Measurements from ENCODE around the gene TTC6.
"Not testable (repeated sequence)": the region's sequence is repeated elsewhere in the genome, so short reads cannot be mapped to it uniquely, and the experiment has no call there.

Gene TTC6, protein sequence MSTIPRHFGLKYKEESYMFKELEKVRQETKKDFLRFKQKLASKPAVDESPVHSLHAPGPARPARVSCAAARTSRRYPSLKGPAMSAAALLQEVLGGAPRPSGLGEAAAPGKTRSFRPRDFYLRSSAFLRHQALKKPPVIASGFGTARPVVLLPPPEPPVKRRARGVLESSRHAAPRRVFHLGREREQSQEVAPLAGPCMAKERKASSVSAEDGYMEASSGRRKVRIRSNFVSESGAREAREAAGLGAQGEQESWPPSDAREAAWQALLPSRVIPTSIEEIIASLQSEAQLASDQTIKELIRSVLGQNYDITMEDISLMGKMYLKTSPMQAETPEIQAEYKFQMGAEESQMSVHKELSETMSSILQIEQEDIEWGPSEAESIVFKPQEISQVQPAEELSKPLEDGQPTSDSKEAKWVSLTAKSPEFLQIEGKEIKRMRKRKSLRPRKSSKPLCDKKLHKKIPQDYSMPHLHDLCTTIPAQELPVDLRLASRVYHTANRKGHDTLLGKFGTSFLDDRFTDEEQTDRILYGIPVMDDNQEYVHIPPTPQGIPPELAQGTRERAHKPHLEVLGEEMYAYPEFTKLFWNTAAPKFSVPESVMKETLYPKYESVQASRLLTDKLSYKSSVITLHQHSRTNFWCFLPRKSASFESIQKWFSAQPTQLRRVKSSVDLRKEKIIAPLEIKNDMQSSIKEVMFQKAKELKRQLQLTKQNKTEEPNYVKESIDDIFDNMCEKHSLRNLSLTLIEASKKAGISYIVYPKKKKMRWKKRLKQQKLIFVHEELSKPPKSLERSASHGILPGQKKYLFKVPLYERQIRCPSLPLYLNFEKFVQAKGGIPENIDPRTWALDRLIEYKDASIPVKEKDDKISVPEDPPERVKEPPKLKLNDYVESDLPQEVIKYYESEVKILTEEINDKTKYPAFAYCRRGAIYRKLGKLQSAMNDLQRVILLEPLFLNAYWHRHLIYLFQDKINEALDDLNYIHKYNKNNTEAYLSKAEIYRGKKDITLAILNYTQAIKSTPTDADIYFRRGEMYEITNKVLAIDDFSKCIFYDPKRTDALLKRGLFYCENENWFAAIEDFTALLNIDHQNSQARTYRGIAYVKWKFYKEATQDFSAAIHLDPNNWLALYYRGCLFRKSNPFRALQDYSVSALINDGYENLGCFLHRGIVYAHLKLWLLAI (N-terminal part only)

DNA sequence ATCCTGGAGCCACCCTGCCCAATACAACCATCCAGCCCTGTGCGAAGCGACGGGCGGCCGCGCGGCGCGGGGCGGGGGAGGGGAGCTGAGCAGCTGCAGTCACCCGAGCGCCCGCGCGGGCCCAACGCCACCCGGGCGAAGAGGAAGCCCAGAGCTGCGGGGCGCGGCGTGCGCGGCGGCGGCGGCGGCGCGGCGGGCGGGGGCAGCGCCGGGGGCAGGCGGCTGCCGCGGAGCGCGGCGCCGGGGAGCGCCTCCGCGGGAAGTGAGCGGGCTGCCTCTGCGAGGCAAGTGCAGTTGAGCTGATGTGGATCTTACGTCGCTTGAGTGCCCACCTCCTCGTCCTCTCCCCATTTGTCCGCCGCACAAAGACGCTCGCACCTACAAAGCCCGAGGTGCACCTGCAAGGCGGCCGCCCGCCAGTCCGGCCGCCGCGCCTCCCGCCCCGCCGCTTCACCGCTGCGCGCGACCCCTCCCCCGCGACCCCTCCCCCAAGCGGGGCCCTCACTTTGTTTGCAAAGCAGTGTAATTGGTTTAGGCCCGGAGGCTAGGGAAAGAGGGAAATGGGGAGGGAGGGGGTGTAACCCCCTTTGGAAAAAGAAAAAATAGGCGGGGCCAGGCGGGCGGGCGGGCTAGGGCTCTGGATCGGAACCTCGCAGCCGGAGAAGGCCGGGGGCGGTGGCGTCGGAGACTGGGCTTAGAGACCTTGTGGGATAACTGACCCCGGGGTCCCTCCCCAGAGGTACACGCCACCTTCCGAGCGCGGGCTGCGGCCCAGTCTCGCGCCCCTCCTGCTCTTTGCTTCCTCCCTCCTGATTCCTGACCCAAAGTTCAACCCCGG, at the start of gene TTC6, which contains the start of gene FOXA1:
Gene TTC6, plus strand, starts transcription at position 659 of the 838 bp plus-strand sequence. CDS start 26,436 bp downstream, outside the sequence.
Gene FOXA1, minus strand, starts transcription at position 279 of the 838 bp plus-strand sequence. Its CDS starts 277 bp downstream, at position 2.
- no peak for DNase-seq

DNA sequence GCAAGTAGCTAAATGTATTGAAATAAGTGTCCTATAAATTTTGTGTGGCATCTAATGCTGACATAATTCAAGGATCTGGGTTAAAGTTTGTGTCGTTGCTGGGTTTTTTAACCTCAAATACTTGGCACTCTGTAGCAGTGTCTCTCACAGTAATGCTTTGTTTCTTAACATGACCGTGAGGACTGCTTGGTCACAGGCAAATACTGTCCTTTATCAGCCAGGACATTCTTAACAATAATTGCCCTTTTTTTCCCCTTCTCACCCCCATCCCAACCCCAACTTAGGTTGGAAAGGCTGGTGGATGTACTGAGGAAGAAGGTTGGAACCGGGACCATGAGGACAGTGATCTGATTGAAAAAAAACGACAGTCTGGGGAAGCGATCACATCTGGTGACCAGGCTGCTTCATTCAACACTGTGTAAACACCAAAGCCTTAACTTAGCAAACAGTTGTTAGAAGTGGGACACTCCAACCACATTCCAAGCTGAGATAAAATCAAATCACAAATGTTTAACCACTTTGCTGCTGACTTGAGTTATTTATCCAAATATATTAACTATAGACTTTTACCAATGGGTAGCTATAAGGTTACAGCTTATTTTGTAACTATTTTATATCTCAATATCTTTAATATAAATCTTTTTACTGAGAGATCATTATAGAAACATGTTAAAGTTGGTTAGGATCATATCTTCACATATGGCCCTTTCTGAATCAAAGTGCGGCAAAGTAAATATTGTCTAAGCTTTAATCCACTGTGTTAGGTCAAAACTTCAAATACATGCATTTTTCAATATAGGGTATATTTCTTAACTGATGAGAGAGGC, 48.6 kb upstream of the TTC6 start:
- no peak for DNase-seq

DNA sequence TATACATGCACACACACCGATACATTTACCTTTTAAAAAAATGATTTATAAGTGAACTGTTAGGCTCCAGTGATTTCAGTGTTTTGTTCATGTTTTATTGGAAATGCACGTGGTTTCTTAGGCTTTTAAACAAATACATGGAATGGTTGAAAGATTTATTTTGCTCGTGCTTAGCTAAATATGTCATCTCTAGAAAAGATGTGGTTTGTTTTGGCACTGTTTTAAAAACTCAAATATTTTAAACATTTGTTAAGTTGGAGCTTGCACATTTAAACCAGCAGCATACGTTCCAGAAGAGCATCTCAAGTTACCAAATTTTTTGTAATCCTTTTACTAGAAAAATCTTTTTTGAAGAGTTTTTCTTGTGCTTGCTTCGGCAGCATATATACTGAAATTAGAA, 44.9 kb upstream of the TTC6 start:
- no peak for DNase-seq

DNA sequence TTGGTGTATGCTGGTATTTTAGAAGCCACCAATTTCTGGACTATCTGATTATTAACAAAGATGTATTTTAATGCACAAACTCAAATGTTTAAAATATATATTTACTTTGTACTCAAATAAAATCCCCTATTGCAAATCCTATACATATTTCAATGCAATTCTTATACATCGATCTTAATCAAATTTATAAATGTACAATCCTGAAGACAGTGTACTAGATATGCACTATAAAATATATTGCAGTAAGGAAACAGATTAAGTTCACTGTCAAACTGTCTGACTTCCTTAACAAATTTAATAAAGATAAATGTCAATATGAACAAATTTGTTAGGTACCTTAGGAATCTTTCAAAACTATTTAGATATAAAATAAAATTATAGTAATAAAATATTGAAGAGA, 44.3 kb upstream of the TTC6 start:
- DNase-seq = no peak

DNA sequence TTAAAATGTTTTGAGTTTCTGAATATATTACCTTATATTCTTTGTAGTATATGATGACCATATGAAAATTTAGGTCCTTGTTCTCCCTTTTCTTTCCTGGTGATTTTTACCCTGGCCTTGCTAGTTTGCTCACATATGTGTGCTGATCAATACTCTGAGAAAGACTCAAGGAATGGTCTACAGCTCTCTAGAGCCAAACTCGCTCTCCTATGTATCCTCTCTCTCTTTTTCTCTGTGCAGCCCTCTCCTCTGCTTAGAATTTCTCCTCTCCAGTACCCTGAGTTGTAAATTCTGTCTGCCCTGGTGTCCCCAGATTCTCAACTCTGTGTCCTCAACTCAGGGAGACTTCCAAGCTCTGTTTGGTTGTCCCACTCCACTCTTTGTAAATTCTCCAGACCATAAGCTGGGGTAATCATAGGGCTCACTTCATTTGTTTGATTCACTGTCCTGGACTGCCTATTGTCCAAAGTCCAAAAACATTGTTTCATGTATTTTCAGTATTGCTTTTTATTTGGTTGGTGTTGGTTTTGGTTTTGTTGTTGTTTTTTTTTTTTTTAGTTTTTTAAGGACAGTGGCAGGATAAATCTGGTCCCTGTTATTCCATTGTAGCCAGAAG, 41.4 kb upstream of the TTC6 start:
- DNase-seq = no peak

DNA sequence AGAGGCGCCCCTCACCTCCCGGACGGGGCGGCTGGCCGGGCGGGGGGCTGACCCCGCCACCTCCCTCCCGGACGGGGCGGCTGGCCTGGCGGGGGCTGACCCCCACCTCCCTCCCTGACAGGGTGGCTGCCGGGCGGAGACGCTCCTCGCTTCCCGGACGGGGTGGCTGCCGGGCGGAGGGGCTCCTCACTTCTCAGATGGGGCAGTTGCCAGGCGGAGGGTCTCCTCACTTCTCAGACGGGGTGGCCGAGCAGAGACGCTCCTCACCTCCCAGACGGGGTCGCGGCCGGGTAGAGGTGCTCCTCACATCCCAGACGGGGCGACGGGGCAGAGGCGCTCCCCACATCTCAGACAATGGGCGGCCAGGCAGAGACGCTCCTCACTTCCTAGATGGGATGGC, 39.8 kb upstream of the TTC6 start:
- DNase-seq = not testable (repeated sequence)

DNA sequence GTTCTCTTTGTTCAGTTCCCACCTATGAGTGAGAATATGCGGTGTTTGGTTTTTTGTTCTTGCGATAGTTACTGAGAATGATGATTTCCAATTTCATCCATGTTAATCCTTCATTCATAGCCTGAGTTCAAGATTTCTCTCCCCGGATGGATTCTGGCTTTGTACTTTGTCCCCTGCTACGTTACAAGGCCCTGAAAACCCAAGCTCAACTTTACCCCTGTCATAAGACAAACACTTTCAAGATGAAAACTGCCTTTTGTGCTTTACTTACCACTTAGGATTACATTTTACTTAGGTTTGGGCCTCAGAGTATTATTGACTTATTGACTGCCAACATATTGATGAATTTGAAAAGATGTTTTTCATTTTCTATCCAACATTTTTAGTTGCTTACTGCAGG, 36.7 kb upstream of the TTC6 start:
- DNase-seq = no peak

DNA sequence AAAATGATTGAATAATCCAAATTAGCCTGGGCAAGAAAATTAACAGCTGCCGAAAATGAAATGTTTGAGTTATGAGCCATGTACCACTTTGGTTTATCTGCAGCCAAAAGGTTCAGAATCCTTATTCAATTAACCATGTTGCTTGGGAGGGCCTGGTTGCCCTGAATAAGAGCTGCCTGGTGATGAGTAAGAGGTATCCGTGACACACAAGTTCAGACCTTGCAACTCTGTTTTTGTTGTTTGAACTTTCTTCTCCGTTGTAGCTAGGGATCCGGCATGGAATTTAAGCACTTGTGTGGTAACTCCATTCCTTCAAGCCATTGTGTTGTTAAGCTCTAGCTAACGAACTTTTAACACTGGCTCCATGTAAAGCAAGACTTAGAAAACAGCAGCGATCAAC, 36.0 kb upstream of the TTC6 start:
- DNase-seq = no peak

DNA sequence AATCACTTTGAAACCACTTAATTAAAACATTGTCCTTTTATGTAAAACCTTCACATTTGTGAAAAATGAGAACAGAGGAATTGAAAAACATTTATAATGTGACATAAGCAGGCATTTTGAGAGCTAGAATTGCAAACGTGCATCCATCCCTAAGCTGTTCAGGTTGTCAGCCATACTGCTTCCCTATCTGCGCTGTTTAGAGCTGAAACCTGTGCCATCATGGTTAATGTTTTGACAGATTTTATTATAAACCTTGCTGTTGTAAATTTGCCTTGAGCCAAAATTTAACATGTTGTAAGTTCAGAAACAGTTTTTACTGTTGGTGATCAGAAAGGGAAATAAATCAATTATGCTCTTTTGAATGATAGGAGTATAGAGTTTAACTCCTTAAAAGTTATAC, 32.2 kb upstream of the TTC6 start:
- DNase-seq = no peak

DNA sequence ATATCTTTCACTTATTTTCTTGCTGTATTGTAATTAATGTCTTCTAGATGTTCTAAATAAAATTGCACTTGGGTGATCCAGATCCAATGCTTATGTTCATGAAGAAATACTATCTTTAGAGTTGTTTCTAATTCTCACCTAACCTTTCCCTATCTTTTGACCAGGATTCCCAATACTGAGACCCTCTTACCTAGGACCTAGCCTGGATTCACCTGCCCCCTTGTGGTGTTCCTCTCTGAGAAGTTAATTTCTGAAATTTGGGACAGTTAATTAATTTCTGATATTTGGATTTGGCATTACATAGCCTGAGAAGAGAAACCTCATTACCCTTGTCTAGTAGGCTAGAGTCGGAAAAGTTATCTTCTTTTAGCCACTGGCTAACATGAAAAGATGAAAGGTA, 29.9 kb upstream of the TTC6 start:
- DNase-seq = no peak

DNA sequence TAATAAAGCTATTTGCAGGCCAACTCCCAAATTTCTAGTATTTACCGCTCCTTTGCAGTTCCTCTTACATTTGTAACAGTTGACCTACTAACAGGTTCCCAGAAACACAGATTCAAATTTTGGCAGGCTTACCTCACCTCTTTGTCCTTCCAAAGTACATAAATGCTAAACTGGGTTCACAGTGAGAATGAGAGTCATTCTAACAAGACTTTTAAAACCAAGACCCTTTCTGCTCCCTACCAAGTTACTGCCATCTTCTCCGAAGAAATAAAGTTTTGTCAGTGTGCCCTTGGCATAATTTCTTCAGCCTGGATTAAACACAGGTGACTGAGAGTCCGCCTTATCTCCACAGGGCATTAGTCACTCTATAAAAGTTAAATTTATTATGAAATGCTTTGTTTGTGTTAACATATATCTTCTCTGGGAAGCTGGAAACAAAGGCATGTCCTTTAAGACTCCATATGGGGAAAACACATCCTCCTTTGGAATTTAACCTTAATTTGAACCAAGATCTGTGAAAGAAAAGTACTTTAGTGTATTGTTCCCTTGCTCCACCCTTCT, 28.5 kb upstream of the TTC6 start:
- no peak for DNase-seq

DNA sequence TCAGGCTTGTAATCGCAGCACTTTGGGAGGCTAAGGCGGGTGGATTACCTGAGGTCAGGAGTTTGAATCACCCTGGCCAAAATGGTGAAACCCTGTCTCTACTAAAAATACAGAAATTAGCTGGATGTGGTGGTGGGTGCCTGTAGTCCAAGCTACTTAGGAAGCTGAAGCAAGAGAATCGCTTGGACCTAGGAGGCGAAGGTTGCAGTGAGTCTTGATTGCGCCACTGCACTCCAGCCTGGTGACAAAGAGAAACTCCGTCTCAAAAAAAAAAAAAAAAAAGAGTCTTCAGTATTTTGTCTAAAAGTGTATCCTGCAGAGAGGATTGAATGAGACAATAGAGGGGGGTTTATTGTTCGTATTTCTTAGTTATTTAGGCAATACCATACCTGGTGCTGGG, 25.7 kb upstream of the TTC6 start:
- no peak for DNase-seq

DNA sequence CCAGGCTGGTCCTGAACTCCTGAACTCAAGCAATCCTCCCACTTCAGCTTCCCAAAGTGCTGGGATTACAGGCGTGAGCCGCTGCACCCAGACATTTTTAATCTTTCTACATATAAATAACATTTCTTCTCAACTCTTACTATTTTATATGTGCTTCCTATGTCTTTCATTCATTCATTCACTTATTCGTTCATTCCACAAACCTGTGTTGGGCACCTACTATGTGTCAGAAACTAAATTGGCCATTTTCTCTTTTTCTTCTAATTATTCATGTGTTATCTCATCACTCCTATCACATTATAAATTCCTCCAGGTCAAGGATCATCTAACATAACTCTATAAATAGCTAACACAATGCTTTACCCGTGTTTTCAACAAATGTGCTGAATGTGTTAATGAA, 24.0 kb upstream of the TTC6 start:
- no peak for DNase-seq

DNA sequence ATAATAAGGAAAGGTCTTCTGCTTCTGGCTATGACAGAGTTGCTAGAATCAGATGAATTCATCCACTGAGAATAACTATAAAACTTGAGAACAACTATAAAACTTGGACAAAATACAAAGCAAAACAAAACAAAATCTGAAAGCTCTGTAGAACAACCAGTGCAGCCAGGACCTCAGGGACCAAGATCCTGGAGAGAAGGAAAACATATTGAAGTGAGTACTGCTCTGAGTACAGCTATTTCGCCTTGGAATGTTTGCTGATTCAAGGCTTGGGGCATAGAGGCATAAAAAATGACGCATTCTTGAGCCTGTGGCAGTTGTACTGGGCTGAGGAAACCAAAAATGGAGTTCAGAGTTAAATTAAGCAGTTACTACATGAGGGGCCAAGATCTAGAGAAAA, 22.1 kb upstream of the TTC6 start:
- no peak for DNase-seq

DNA sequence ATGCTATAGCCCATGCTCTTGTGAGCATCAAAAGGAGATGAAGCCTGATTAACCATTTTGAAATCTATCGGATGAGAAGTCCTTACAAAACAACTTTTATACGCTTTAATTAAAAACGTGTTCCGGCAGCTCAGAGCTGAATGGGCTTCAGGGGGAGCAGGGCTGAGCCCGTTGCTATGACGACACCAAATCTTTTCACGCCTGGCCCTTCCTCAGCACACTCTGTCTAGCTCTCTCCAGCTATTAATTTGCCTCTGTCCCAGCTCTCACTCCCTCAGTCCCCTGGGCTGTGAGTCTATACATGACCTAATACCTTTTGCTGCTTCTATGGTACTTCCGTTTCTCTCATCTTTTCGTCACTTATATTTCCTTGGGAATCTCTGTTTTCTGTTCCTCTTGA, 16.2 kb upstream of the TTC6 start:
- DNase-seq = no peak

DNA sequence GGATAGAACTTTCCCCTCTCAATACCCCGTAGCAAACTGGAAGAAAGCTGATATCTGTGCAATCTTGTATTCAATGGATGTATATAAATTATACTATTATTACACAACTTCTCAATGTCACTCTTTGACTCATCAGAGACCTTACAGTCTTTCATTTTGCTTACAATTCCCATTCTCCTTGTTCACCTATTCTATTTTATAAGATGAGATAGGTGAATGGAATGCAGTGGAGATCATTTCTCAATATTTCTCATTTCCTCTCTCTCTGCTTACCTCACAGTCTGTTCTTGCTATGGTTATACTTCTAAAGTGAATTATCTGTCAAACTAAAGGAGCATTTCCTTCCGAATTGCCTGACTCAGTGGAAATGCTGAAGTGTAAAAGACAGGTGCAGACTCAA, 15.3 kb upstream of the TTC6 start:
- DNase-seq = no peak

DNA sequence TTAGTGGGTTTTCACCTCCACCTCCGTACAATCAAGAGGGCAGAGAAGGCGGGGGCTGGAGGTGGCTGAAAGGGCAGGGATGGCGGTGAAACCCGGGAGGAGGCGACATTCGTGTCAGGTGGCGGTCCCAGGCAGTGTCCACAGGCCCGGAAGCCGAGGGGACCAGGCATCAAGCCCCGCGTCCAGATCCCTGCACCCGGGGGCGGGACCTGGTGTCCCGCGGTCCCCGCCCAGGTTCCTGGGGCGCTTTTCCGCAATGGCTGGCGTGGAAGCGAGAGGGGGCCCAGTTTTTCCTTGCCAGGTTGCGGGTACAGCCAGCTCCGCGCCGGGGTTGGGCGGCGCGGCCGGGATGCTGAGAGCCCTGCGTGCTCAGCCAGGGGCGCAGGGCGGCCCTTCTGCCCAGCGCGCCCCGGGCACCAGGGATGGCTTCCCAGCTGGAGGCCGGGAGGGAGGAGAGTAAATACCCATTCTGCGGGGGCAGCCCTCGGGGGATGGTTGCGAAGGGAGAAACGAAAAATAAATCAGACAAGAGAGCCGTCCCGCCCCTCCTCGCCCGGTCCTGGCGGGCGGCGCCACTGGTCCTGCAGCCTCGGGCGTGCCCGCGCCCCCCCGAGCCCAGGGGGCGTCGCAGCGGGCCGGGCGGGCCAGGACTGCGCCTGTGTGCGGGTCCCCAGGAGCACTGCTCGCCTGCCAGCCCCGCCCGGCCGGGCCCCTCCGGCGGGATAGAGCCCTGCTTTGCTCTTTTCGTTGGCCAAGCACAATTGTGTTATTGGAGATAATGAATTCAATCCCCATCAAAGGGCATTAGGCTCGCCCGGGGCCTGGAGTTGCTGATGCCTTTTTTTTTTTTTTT, 11.8 kb upstream of the TTC6 start:
- DNase-seq = no peak

DNA sequence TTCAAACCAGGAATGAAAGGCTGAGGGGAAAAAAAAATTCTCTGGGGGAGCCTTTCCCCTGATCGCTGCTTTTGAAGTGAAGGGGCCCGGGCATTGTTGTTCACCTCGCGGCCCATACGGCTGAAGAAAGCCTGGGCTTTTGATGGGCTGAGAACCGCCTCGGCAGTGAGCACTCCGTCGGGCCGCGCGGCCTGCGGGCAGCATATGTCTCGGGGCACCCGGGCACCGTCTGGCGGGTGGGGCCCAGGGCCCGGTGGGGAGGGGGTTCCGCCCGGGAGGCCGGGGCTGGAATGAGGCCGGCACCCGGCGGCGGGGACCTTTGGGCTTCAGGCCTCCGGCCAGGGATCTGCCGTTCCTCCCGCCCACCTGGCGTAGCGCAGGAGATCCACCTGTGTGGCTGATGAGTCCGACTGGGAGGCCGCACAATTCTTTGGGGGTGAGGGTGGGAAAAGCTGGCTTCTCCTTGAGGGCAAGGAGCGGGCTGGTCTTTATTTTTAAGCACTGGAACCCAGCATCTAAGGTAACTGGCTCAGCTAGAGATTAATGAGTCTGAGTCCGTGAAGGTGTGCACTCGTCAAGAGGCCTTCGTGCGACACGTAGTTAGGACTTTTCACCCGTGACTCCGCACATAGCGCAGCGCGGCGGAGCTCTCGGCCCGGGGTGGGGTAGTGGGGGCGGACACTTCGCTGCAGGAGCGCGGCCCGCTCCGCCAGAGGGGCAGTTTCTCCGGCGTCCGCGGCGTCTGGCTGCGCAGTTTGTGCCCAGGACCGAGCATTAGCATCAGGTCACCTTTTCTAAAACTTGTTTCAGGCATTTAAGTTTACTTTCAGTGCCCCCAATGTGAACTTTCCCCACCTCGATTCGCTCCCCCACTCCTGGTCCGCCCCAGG, 11.0 kb upstream of the TTC6 start:
- DNase-seq = no peak

DNA sequence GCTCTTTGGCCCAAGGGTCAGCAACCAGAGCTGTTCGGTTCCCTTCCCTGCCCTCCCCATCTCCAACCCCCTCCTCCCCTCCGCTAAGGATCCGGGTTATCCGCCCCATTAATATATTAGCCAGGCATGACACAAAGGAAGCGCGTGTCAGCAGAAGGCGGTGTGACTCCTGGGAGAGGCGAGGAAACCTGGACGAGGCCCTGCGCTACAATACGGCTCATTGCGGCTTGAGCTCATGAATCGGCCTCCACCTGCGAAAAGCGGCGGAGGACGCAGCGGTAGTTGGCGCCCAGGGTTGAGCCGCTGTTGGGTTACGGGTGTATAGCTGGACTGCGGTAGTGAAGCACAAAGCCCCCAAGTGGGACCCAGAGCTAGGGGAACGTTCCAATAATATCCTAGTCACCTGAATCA, 10.3 kb upstream of the TTC6 start:
- no peak for DNase-seq

Measured in CD4-positive, alpha-beta T cell treated with Interleukin-4 for 4 hours (primary cell).